ENCODE results near the gene MACROD2. TPM values are rescaled to one million over a fixed set of nuclear protein-coding genes. Genes with fewer than 3 reads are reported as not detected.

MACROD2 gene
- total RNA-seq, 1 donor from 2014 or later = 3.5 TPM

DNA sequence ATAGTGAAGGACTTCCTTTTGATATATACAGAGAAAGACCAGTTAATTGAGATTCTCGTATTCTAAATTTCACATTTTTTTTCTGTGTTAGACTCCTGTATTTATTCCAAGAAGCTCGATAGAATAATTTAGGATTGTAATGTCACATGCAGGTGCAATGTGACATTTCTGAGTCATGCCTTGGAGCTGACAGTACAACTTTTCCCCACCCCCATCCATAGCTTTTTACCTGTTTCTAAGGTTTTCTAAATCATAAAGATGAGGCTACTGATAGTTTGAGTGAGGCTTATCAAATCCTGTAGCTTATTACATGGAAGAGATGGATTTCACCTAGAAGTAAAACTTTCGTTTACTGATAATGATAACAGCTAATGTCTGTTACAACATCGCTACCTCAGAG, 304.5 kb downstream of the MACROD2 start:
- intact Hi-C loops (cut with DNase I) = no loop called here
- Histone ChIP-seq H3K27me3 (no peaks in the 10 kb centered on the region), H3K4me3 (no peak overlapping the region), H3K9me3 (no peaks in the 10 kb centered on the region), H3K4me1 (no peaks in the 10 kb centered on the region), H3K27ac (no peak overlapping the region), H3K36me3 (no peaks in the 10 kb centered on the region)
- DNase-seq (ENCODE audit: low spot score in 2 of 2) = no peak
- TF ChIP-seq, protein P1, sequence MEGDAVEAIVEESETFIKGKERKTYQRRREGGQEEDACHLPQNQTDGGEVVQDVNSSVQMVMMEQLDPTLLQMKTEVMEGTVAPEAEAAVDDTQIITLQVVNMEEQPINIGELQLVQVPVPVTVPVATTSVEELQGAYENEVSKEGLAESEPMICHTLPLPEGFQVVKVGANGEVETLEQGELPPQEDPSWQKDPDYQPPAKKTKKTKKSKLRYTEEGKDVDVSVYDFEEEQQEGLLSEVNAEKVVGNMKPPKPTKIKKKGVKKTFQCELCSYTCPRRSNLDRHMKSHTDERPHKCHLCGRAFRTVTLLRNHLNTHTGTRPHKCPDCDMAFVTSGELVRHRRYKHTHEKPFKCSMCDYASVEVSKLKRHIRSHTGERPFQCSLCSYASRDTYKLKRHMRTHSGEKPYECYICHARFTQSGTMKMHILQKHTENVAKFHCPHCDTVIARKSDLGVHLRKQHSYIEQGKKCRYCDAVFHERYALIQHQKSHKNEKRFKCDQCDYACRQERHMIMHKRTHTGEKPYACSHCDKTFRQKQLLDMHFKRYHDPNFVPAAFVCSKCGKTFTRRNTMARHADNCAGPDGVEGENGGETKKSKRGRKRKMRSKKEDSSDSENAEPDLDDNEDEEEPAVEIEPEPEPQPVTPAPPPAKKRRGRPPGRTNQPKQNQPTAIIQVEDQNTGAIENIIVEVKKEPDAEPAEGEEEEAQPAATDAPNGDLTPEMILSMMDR (IDR thresholded peaks at IDR 0.05) = no peak

DNA sequence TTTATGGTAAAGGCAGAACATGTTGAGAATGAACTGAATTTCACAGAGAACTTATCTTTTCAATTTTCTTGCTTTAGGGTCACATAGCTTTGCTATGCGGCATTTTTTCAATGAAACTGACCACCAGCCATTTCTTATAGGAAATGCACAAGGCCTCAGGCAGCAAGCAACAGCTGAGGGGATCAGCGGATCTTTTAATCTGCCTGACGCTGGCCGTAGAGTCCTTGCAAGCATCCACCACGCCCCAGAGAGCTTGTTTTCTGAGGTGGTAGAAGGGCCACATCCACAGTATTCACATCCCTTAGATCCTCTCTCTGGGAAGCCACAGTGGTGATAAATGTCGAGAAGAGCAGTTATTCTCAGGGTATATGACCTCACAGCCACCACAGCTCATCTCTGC, 307.8 kb downstream of the MACROD2 start:
- no peaks in the 10 kb centered on the region for H3K4me1 ChIP-seq
- intact Hi-C loops (cut with DNase I) = no loop called here
- no peak overlapping the region for H3K27ac ChIP-seq
- no peak overlapping the region for H3K4me3 ChIP-seq
- no peaks in the 10 kb centered on the region for H3K9me3 ChIP-seq
- H3K27me3 ChIP-seq = no peaks in the 10 kb centered on the region
- no peaks in the 10 kb centered on the region for H3K36me3 ChIP-seq
- TF ChIP-seq, protein P1 (IDR thresholded peaks at IDR 0.05) = no peak
- DNase-seq (ENCODE audit: low spot score in 2 of 2) = no peak

DNA sequence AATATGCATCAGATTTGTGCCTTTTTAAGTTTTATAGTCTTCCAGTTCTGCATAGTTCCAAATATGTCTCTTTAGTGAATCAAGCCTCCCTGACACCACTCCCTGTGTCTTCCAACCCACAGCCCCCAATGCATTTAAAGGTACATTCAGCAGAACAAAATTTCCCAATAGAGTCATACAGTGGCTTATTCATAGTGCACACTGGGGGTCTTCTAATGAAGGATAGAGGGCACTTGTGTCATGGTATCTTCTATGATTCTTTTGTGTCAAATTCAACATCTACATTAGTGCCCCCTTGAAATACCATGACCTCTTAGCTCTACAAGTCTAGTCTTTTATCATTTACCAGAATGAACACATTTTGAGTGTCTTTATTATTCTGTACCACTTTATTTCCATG, 308.3 kb downstream of the MACROD2 start:
- no peaks in the 10 kb centered on the region for H3K4me1 ChIP-seq
- intact Hi-C loops (cut with DNase I) = no loop called here
- TF ChIP-seq, protein P1 (IDR thresholded peaks at IDR 0.05) = no peak

DNA sequence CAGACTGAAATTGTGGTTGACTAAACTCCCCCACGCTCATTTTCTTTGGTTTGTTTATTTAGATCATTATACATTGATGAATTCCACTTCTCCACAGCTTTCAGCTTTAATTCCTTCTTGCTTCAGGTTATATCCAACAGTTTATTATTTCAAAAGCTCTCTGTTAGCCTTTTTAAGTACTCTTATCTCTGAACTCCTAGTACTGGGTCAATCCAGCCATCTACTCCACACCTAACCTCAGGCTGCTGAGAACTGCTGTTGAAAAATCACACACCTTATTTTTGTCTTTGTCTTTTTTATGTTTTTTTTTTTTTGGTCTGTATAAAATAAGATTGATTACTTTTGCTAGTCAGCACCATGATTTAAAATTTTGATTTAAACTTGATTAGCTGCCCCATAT, 309.2 kb downstream of the MACROD2 start:
- no peak overlapping the region for H3K27ac ChIP-seq
- no peak for DNase-seq (ENCODE audit: low spot score in 2 of 2)

More for the DNA sequence above, 308.3 kb downstream of the MACROD2 start:
- no peak for DNase-seq (ENCODE audit: low spot score in 2 of 2)
- Histone ChIP-seq H3K9me3 (no peaks in the 10 kb centered on the region), H3K4me3 (no peak overlapping the region), H3K27me3 (no peaks in the 10 kb centered on the region), H3K27ac (no peak overlapping the region), H3K36me3 (no peaks in the 10 kb centered on the region)

DNA sequence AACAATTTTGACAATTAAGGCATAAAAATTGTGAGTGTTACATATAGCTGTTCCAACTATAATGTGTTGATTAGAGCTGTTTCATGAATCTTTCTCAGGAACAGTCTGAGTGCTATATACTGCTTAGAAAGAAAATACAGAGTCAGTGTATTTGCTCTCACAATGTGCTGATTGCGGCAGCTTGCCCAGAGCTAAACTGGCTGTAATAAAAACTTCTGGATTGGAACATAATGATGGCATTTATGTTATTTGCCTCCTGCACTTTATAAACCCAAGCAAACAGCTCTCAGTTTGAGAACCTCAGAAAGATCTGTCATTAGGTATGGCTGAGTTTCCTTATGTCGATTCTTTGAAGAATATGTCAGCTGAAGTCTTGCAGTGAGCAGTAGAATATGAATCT, 312.6 kb downstream of the MACROD2 start:
- TF ChIP-seq, protein P1 (IDR thresholded peaks at IDR 0.05) = no peak
- no peak overlapping the region for H3K27ac ChIP-seq
- intact Hi-C loops (cut with DNase I) = no loop called here

More for the DNA sequence above, 309.2 kb downstream of the MACROD2 start:
- Histone ChIP-seq H3K4me1 (no peaks in the 10 kb centered on the region), H3K9me3 (no peaks in the 10 kb centered on the region), H3K36me3 (no peaks in the 10 kb centered on the region), H3K4me3 (no peak overlapping the region), H3K27me3 (no peaks in the 10 kb centered on the region)
- TF ChIP-seq, protein P1 (IDR thresholded peaks at IDR 0.05) = no peak
- intact Hi-C loops (cut with DNase I) = no loop called here

DNA sequence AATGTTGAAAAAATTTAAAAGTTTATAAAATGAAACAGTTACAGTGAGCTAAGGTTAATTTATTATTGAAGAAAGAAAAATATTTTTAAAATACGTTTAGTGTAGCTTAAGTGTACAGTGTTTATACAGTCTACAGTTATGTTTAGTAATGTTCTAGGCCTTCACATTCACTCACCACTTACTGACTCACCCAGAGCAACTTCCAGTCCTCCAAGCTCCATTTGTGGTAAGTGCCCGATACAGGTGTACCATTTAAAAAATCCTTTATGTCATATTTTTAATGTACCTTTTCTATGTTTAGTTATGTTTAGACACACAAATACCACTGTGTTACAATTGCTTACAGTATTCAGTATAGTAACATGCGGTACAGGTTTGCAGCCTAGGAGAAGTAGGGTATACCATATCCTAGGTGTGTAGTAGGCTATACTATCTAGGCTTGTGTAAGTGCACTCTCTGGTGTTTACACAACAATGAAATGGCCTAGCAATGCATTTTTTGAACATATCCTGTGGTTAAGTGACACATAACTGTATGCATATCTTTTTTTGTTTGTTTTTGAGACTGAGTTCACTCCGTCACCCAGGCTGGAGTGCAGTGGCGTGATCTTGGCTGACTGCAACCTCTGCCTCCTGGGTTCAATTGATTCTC, 315.8 kb downstream of the MACROD2 start:
- DNase-seq (ENCODE audit: low spot score in 2 of 2) = no peak
- Histone ChIP-seq H3K36me3 (no peaks in the 10 kb centered on the region), H3K4me3 (no peak overlapping the region), H3K27me3 (no peaks in the 10 kb centered on the region), H3K4me1 (no peaks in the 10 kb centered on the region), H3K27ac (no peak overlapping the region), H3K9me3 (no peaks in the 10 kb centered on the region)
- TF ChIP-seq, protein P1 (IDR thresholded peaks at IDR 0.05) = no peak
- intact Hi-C loops (cut with DNase I) = no loop called here

More for the DNA sequence above, 312.6 kb downstream of the MACROD2 start:
- Histone ChIP-seq H3K9me3 (no peaks in the 10 kb centered on the region), H3K4me3 (no peak overlapping the region), H3K4me1 (no peaks in the 10 kb centered on the region), H3K36me3 (no peaks in the 10 kb centered on the region), H3K27me3 (no peaks in the 10 kb centered on the region)
- DNase-seq (ENCODE audit: low spot score in 2 of 2) = no peak
